HG02884 (cell line): Measurements from ENCODE around the gene SOX6.

Source experiments
- ATAC-seq: cut with Tn5 transposase; IDR thresholded peaks from one replicate; pipeline ENCODE4 v1.9.1; 2021; ENCODE audit warnings: mild to moderate bottlenecking, moderate library complexity; ENCODE audit not compliant: unreplicated experiment

SOX6 gene

DNA sequence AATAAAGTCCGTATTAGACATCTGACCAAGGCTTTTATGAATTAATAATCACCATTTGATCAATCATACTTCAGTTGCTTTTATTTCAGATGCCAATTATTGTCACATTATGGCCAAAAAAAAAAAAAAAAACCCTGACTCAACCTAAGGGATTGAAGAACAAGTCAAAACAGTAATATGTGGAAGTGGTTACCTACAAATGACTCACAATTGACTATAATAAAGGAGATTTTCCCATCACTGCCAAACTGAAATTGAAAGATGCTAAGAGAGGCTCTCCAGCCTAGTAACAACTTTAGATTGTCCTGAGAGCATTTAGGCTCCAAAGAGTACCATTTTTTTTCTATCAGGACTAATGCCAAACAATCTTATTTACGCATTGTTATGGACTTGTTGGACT is 35.2 kb downstream of the SOX6 start:
- no peak for ATAC-seq

DNA sequence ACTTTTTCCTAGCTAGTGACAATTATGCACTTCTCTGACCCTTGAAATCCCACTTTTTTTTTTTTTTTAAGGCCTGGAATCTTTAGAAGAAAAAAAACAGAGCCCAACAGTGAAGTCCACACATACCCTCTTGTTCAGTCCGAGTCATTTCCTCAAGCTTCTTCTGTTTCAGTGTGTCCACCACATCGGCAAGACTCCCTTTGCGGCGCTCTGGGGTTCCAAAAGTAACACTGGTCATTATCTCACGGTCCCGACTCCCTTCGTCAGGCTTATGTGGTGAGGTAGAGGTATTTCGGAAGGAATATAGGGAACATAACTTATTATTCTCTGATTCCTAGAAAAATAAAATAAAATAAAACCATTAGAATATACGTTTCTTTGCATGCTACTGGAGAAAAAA is 38.0 kb downstream of the SOX6 start:
- no peak for ATAC-seq

DNA sequence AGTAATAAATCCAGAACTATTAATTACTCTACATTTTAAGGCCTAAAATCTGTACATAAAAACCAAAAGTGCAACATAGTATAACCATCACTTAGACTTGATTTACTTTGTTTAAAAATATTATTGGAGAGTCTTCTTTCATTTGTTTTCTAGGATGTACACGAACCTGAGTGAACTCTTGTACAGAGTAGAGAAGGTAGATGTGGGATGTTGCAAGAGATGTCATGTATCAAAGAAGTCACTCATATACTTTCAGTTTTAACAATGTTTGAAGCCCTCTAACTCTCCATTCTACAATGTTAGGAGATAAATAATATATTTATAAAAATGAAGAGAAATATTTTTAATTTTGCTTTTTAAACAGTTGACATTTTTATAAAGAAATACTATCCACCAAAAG is 38.6 kb downstream of the SOX6 start:
- no peak for ATAC-seq

DNA sequence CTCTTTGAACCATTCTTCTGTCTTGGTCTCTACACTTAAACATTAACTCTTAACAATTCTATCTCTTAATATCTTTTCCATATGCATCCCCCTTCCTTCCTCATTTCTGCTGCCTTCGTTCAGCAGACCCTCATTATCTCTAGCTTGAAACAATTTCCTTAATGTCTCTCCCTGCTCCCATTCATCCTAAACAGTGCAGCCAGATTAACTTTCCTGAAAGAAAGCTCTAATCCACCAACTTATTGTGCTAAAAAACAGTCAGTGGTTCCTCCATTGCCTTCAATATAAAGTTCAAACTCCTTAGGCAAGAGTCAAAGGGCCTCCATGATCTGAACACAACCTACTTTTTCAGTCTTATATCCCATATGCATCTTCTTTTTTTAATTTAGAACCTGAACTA is 42.5 kb downstream of the SOX6 start:
- no peak for ATAC-seq

DNA sequence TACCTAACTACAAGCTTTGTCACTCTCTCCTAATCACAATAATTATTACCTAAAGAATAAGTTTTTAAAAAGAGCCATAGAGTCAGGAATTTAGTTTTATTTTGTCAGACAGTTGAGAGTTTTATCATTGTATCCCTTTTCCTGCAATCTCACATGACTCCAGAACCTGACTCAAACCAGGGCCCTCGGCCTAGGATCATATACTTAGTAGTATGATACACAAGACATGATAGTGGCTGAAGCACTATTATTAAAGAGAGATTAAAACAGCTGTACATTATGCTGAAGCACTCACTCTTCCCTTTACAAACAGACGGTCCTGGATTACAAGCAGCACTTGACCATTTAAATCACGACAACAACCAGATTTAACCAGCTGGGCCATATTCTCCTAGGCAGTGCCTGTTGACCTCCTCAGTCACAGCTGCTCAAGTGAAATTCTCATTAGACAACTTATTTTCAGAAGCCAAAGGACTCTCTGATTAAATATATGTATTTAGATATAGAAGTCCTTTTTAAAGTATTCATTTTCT is 44.0 kb downstream of the SOX6 start:
- no peak for ATAC-seq

- ATAC-seq, result no peak
Observed at GRCh38 chr11:16311831-16312230, 44.5 kb downstream of the SOX6 start.

DNA sequence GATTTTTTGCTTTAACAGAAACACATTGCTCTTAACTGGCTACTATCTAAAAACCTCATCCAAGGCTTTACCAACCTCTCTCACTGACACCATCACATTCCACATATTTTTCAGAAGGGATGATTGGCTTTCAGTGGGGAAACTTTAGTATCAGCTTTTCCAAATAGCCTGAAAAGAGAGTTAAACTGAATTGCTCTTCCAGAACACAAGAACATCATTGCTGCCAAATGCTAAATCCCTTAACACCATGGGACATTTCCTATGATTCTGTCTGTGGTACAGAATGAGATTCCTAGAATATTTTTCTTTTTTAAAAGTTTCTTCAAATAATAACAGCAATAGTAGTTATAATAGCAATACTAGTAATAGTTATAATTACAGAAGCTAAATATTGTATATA is 45.4 kb downstream of the SOX6 start:
- no peak for ATAC-seq

DNA sequence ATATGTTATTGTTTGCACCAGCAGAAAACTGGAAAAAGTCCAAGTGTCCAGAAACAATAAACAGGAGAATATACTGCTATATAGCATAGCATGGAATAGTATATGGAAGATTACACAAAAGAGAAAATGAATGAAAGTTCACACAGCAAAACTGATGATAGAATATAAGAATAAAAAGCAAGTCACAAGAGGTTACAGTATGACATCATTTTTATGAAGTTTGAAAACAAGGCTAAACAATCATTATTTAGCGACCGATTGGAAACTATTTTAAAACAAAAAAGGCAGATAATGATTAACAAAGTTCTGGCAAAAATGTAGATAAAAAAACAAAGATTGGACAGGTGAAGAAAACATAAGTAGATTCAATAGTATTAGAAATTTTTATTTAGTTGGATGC is 47.1 kb downstream of the SOX6 start:
- ATAC-seq, result no peak

GRCh38 chr11:16301462-16301861 is 54.9 kb downstream of the SOX6 start:
- ATAC-seq, result no peak

GRCh38 chr11:16299884-16300782 is 56.2 kb downstream of the SOX6 start:
- no peak for ATAC-seq

GRCh38 chr11:16299390-16299789 is 57.0 kb downstream of the SOX6 start:
- no peak for ATAC-seq

GRCh38 chr11:16297332-16297731 is 59.0 kb downstream of the SOX6 start:
- no peak for ATAC-seq

DNA sequence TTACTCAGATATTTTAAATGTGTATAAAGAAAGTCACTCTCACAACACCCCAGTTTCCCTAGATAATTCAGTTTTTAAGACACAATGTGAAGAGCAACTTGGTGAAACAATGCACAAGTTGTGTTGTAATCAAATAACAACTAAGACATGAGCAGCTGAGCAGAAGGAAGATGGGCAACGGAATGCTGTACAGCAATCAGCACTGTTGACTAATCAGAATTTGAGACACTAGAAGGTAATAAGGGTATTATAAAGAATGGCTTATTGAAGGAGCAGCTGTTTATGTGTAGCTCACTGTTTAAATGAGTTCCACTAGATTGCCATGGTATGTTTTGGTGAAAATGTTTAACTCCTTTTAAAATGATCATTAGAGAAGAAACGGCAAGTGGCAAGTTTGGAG is 60.1 kb downstream of the SOX6 start:
- no peak for ATAC-seq

GRCh38 chr11:16295592-16295991 is 60.8 kb downstream of the SOX6 start:
- ATAC-seq, result no peak

DNA sequence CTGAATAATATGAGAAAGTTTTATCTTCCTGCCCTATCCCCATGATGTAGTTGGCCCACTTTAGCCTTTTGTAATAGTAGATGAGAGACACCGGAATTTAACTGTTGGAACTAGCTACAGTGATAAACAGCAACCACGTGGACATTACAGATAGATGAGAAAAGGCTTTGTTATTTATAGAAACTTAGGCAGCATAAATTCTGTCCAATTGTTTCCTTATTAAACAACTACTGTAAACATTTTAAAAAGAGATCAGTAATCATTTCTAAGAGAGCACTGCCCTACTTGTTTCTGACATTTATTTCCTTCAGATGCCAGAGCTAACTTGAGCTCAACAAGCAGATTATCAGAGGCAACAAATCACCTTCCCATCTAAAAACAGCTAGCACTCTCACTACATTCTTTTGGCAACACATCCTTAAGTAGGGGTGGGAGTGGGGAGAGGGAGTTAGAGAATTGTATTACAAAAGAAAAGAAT is 63.1 kb downstream of the SOX6 start:
- no peak for ATAC-seq

GRCh38 chr11:16292167-16292859 is 64.0 kb downstream of the SOX6 start:
- no peak for ATAC-seq

- ATAC-seq, result no peak
Observed at GRCh38 chr11:16291729-16292128, 64.6 kb downstream of the SOX6 start.

- ATAC-seq, result no peak
Observed at GRCh38 chr11:16289541-16289940, 66.8 kb downstream of the SOX6 start.

GRCh38 chr11:16287630-16288280 is 68.6 kb downstream of the SOX6 start:
- no peak for ATAC-seq

DNA sequence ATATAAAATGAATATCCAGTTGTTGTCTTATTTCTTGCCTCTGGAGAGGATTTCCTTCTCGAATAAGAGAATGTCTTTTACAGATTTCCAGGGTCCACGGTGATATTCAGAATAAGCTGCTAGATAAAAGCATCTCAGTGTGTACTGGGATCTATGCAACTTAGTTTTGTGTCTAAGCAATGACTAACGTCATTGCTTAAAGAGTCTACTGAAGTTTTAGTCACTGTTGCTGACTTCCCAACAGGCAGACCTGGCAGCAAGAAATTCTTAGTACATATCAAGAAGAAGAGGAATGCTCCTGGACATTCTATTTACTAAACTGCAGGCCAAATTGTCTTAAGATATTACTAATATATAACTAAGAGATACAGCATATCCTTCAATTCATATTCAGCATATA is 70.3 kb downstream of the SOX6 start:
- no peak for ATAC-seq

- no peak for ATAC-seq
Observed at GRCh38 chr11:16280256-16280682, 76.1 kb downstream of the SOX6 start.
